Mesendoderm (in vitro differentiated cells): ENCODE results near the gene CRB2.

Experiments used
- DNase-seq: peaks from one replicate; pipeline ENCODE4 v3.0.0; 2013
- H2AK5ac ChIP-seq: 2 replicates; pipeline ENCODE4 v1.6.1; 2013; ENCODE audit warnings: low read length, inconsistent platforms
- H2BK120ac ChIP-seq: 2 replicates; pipeline ENCODE4 v1.6.1; 2013; ENCODE audit warnings: low read depth, mild to moderate bottlenecking, low read length, moderate library complexity, mixed read lengths
- H2BK15ac ChIP-seq: replicated peaks from 2 replicates; pipeline ENCODE4 v1.6.1; 2013; ENCODE audit warnings: low read depth, mild to moderate bottlenecking, moderate library complexity
- H2BK5ac ChIP-seq: 2 replicates; pipeline ENCODE4 v1.6.1; 2013; ENCODE audit warnings: low read length, inconsistent platforms
- H3K18ac ChIP-seq: 2 replicates; pipeline ENCODE4 v1.6.1; 2013; ENCODE audit warnings: mild to moderate bottlenecking, low read length, mixed read lengths
- H3K23ac ChIP-seq: one replicate; pipeline ENCODE4 v1.6.1; 2013; ENCODE audit warnings: low read length
- H3K27ac ChIP-seq: 2 replicates; pipeline ENCODE4 v1.5.1; 2013; ENCODE audit warnings: low read depth, mild to moderate bottlenecking, inconsistent platforms, low read length, moderate library complexity
- H3K27me3 ChIP-seq: 2 replicates; pipeline ENCODE4 v1.6.1; 2013; ENCODE audit warnings: low read length, control low read depth, mild to moderate bottlenecking, inconsistent platforms; ENCODE audit not compliant: insufficient read depth, poor library complexity
- H3K36me3 ChIP-seq: 2 replicates; pipeline ENCODE4 v1.6.1; 2013; ENCODE audit warnings: low read length, inconsistent platforms; ENCODE audit not compliant: control insufficient read depth, insufficient read depth
- H3K4ac ChIP-seq: one replicate; pipeline ENCODE4 v1.6.1; 2013; ENCODE audit warnings: low read depth, mild to moderate bottlenecking, low read length, moderate library complexity
- H3K4me1 ChIP-seq: 2 replicates; pipeline ENCODE4 v1.6.1; 2013; ENCODE audit warnings: low read depth, low read length, inconsistent platforms; ENCODE audit not compliant: control insufficient read depth
- H3K4me2 ChIP-seq: 2 replicates; pipeline ENCODE4 v1.6.1; 2013; ENCODE audit warnings: low read length
- H3K4me3 ChIP-seq: 2 replicates; pipeline ENCODE4 v1.5.1; 2013; ENCODE audit warnings: mild to moderate bottlenecking, low read length
- H3K56ac ChIP-seq: one replicate; pipeline ENCODE4 v1.6.1; 2013; ENCODE audit warnings: low read length
- H3K79me1 ChIP-seq: 2 replicates; pipeline ENCODE4 v1.6.1; 2013; ENCODE audit warnings: low read length, inconsistent platforms
- H3K79me2 ChIP-seq: 2 replicates; pipeline ENCODE4 v1.6.1; 2013; ENCODE audit warnings: mild to moderate bottlenecking, low read length; ENCODE audit not compliant: control insufficient read depth, insufficient read depth
- H3K9ac ChIP-seq: 2 replicates; pipeline ENCODE4 v1.6.1; 2013; ENCODE audit warnings: low read length, inconsistent platforms
- H4K5ac ChIP-seq: one replicate; pipeline ENCODE4 v1.6.1; 2013; ENCODE audit warnings: low read length
- H4K8ac ChIP-seq: one replicate; pipeline ENCODE4 v1.6.1; 2013; ENCODE audit warnings: low read depth, mild to moderate bottlenecking, control low read depth, low read length, moderate library complexity
- WGBS: extraction: QIAGEN DNeasy Blood & Tissue Kit; methylation state at CpG from one replicate; pipeline ENCODE4 v1.1.7; 2013; ENCODE audit warnings: low lambda C conversion rate, missing lambda C conversion rate; ENCODE audit not compliant: insufficient coverage; ENCODE audit errors: extremely low coverage; 5-methylcytosine and 5-hydroxymethylcytosine counted together

Gene CRB2

DNA sequence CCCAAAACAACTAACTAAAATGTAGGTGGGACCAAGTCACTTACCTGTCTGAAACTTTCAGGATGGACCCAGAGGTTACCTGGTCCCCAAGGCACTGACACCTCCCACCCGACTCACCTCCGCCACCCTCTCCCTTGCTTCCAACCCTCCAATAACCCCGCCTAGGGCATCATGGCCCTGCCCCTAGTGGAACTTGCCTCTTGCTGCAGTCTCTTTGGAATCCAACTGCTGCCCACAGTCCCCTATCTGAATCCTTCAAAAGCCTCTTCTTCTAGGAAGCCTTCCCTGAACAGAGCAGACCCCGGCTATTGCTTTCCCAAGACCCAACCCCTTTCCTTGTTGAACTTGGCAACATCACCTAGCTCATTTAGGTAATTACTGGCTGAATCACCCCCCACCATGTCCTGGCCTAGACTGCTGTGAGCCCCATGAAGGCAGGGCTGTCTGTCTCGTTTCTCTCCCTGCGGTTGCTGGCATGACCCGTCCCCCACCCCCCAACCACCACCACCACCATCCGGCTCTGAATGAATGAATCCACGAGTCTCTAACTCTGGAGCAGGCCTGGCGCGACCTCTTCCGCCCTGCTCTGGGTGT, 9.4 kb downstream of the CRB2 start:
- Histone ChIP-seq H4K8ac (no peak overlapping the region), H2BK5ac (no peak overlapping the region), H3K79me2 (no peaks in the 10 kb centered on the region), H4K5ac (no peak overlapping the region), H3K23ac (no peak overlapping the region), H3K9ac (no peak overlapping the region), H3K27ac (no peak overlapping the region), H3K4ac (no peak overlapping the region), H2AK5ac (no peak overlapping the region), H3K56ac (no peak overlapping the region), H3K18ac (no peak overlapping the region), H3K79me1 (no peaks in the 10 kb centered on the region), H3K4me1 (peaks cover 2% of the 10 kb centered on the region), H2BK15ac (no peak overlapping the region), H3K4me2 (no peak overlapping the region), H2BK120ac (no peak overlapping the region), H3K4me3 (no peak overlapping the region), H3K27me3 (no peaks in the 10 kb centered on the region), H3K36me3 (no peaks in the 10 kb centered on the region)
- no CpG with 5 or more reads among the region's 12 CpGs for WGBS
- peak; percentile 76 for DNase-seq

DNA sequence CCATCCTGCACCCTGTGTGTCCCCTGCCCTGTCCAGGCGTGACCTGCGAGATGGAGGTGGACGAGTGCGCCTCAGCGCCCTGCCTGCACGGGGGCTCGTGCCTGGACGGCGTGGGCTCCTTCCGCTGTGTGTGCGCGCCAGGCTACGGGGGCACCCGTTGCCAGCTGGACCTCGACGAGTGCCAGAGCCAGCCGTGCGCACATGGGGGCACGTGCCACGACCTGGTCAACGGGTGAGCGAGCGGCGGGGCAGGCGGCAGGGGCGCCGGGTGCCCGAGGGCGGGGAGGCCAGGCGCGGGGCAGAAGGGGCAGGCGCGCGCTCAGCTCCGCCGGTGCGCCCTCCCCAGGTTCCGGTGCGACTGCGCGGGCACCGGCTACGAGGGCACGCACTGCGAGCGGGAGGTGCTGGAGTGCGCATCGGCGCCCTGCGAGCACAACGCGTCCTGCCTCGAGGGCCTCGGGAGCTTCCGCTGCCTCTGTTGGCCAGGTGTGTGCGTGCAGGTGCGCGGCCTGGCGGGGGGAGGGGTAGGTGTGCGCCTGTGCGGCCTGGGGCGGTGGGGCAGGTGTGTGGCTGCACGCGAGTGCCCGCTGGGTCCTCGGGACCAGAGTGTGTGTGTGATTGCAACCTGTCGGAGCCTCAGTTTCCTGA, 10.0 kb downstream of the CRB2 start:
- H2AK5ac ChIP-seq: no peak overlapping the region
- H3K4me3 ChIP-seq: no peak overlapping the region
- no peak overlapping the region for H3K23ac ChIP-seq
- no peak overlapping the region for H3K4ac ChIP-seq
- no peak for DNase-seq
- no peak overlapping the region for H2BK15ac ChIP-seq
- no peak overlapping the region for H4K5ac ChIP-seq
- H3K79me2 ChIP-seq: no peaks in the 10 kb centered on the region
- no peaks in the 10 kb centered on the region for H3K27me3 ChIP-seq
- no peak overlapping the region for H3K4me2 ChIP-seq
- no peak overlapping the region for H3K18ac ChIP-seq
- H2BK120ac ChIP-seq: no peak overlapping the region
- H2BK5ac ChIP-seq: no peak overlapping the region
- no CpG with 5 or more reads among the region's 67 CpGs for WGBS
- H3K56ac ChIP-seq: peak overlapping the region; percentile 34
- no peak overlapping the region for H4K8ac ChIP-seq
- no peak overlapping the region for H3K27ac ChIP-seq
- H3K4me1 ChIP-seq: no peaks in the 10 kb centered on the region
- no peak overlapping the region for H3K9ac ChIP-seq
- H3K79me1 ChIP-seq: no peaks in the 10 kb centered on the region
- no peaks in the 10 kb centered on the region for H3K36me3 ChIP-seq

GRCh38 chr9:123368023-123368422, 12.0 kb downstream of the CRB2 start:
- H3K23ac ChIP-seq: no peak overlapping the region
- DNase-seq: no peak
- H2BK120ac ChIP-seq: no peak overlapping the region

DNA sequence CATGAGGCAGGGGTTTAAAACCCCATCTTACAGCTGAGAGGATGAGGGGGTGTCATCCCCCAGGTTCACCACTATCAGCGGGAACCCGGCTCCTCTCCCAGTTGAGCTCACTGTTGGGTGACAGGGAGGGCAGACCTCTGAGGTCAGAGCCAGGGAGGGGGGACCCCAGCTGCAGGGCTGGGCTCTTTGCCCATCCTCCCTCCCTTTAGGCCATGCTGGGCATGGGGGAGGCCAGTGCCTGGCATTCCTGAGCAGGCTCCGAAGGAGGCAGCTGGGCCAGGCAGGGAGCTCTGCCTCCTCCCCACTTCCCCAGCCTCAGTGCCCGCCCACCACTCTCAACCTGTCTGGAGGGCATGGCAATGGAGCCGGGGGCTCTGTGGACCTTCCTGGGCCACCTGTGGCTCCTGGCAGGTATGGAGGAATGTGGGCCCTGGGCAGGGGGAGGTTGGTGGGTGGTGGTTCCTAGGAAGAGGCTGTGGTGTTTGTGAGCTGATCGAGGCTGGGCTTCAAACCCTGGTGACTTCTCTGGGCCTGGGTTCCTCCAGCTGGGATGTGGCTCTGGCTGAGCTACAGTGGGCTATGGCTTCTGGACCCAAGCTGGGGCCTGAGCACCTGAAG, 12.6 kb downstream of the CRB2 start:
- Histone ChIP-seq H2AK5ac (no peak overlapping the region), H3K27ac (no peak overlapping the region), H3K9ac (no peak overlapping the region), H2BK15ac (no peak overlapping the region), H3K79me2 (no peaks in the 10 kb centered on the region), H3K23ac (no peak overlapping the region), H3K4me2 (no peak overlapping the region), H3K4me1 (no peaks in the 10 kb centered on the region), H2BK5ac (no peak overlapping the region), H3K4ac (no peak overlapping the region), H4K5ac (no peak overlapping the region), H2BK120ac (no peak overlapping the region), H3K79me1 (no peaks in the 10 kb centered on the region), H3K27me3 (no peaks in the 10 kb centered on the region), H3K56ac (no peak overlapping the region), H3K18ac (no peak overlapping the region), H4K8ac (no peak overlapping the region), H3K36me3 (no peaks in the 10 kb centered on the region), H3K4me3 (no peak overlapping the region)
- no peak for DNase-seq
- WGBS: no CpG with 5 or more reads among the region's 6 CpGs

More at GRCh38 chr9:123368023-123368422, 12.0 kb downstream of the CRB2 start:
- Histone ChIP-seq H4K5ac (no peak overlapping the region), H3K27me3 (no peaks in the 10 kb centered on the region), H3K4me1 (no peaks in the 10 kb centered on the region), H3K4me3 (no peak overlapping the region), H3K27ac (no peak overlapping the region), H2BK15ac (no peak overlapping the region), H3K56ac (no peak overlapping the region), H3K4ac (no peak overlapping the region), H2BK5ac (no peak overlapping the region), H3K18ac (no peak overlapping the region), H3K4me2 (no peak overlapping the region), H4K8ac (no peak overlapping the region), H3K9ac (no peak overlapping the region), H3K79me1 (no peaks in the 10 kb centered on the region), H3K36me3 (no peaks in the 10 kb centered on the region), H2AK5ac (no peak overlapping the region), H3K79me2 (no peaks in the 10 kb centered on the region)
- WGBS: no CpG with 5 or more reads among the region's 10 CpGs

- H3K36me3 ChIP-seq: no peaks in the 10 kb centered on the region
These were observed 13.3 kb downstream of the CRB2 start for GRCh38 chr9:123369296-123369695.

More at GRCh38 chr9:123369296-123369695, 13.3 kb downstream of the CRB2 start:
- Histone ChIP-seq H3K27me3 (no peaks in the 10 kb centered on the region), H3K4me1 (no peaks in the 10 kb centered on the region), H3K56ac (no peak overlapping the region), H3K9ac (no peak overlapping the region), H2BK5ac (no peak overlapping the region), H4K5ac (no peak overlapping the region), H3K27ac (no peak overlapping the region), H2BK120ac (no peak overlapping the region), H3K79me2 (no peaks in the 10 kb centered on the region), H2AK5ac (no peak overlapping the region), H3K4me2 (no peak overlapping the region), H3K18ac (no peak overlapping the region), H3K23ac (no peak overlapping the region), H2BK15ac (no peak overlapping the region), H4K8ac (no peak overlapping the region), H3K4ac (no peak overlapping the region), H3K79me1 (no peaks in the 10 kb centered on the region), H3K4me3 (no peak overlapping the region)
- DNase-seq: no peak
- no CpG with 5 or more reads among the region's 3 CpGs for WGBS
